Ureter (tissue), 1 donor: ENCODE data around the gene SMIM29. TPM values are rescaled to one million over a fixed set of nuclear protein-coding genes. Genes with fewer than 3 reads are reported as not detected.

ENCODE experiments used
- total RNA-seq: library from RNA; stranded (reverse); gene quantifications from one replicate; pipeline ENCODE4 v1.2.4, GENCODE V29; 2023
- donor health status: DM: yes; HTN: yes; CAD: no.

Gene SMIM29
- total RNA-seq, 1 donor from 2014 or later, result 43.2 TPM

Other genes starting within 250 kb of the SMIM29 start
- gene GRM4, start 102.9 kb downstream of the SMIM29 start, total RNA-seq, result 0.21 TPM
- gene HMGA1, start 12.1 kb downstream of the SMIM29 start, total RNA-seq, result 88.0 TPM
- 57.0 TPM for gene NUDT3, start 143.7 kb upstream of the SMIM29 start, total RNA-seq
- gene RPS10, start 177.1 kb upstream of the SMIM29 start, total RNA-seq, result 1,781 TPM
- 1.9 TPM for gene PACSIN1, start 217.1 kb upstream of the SMIM29 start, total RNA-seq